Panc1 (cell line): ENCODE measurements around the gene IL19.

ENCODE experiments used
- POLR2AphosphoS5 ChIP-seq: IDR thresholded peaks from 2 replicates; pipeline ENCODE4 v1.6.1; 2012; ENCODE audit warnings: mild to moderate bottlenecking, low read depth, low read length, moderate library complexity
- TF ChIP-seq, protein P1 (sequence below): fragments of 450-650 bp; IDR thresholded peaks from 2 replicates; pipeline ENCODE4 v1.5.1; 2017; ENCODE audit warnings: mild to moderate bottlenecking
- TF ChIP-seq, protein P2 (sequence below), 2 experiments: IDR thresholded peaks; 2 replicates each; pipeline ENCODE4 v1.6.1; 2011 to 2012; ENCODE audit warnings: low read depth in 2 of 2, control low read depth in 1 of 2, low read length in 1 of 2, mild to moderate bottlenecking in 1 of 2, moderate library complexity in 1 of 2; ENCODE audit not compliant: insufficient read depth in 1 of 2

DNA sequence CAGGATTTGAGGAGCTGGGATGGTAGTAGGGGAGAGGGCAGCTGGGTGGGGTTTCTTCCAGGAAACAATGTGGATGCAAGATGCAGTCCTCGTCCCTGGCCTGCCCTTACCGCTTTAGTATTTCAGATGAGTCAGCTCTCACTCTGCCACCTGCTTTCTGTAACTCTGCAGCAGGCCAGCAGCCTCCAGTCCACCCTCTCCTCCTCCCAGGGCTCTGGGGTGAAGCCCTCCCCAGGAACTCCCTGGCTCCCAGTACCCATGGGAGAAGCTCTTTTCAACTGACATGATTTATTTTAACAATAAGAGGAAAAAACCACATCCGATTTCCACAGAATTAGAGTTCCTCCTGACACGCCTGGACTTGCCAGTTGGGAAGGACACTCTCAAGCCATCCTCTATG lies 55.8 kb downstream of the IL19 start:
- TF ChIP-seq, protein P1, sequence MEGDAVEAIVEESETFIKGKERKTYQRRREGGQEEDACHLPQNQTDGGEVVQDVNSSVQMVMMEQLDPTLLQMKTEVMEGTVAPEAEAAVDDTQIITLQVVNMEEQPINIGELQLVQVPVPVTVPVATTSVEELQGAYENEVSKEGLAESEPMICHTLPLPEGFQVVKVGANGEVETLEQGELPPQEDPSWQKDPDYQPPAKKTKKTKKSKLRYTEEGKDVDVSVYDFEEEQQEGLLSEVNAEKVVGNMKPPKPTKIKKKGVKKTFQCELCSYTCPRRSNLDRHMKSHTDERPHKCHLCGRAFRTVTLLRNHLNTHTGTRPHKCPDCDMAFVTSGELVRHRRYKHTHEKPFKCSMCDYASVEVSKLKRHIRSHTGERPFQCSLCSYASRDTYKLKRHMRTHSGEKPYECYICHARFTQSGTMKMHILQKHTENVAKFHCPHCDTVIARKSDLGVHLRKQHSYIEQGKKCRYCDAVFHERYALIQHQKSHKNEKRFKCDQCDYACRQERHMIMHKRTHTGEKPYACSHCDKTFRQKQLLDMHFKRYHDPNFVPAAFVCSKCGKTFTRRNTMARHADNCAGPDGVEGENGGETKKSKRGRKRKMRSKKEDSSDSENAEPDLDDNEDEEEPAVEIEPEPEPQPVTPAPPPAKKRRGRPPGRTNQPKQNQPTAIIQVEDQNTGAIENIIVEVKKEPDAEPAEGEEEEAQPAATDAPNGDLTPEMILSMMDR, result no peak
- no peak for TF ChIP-seq POLR2AphosphoS5
- TF ChIP-seq, protein P2, sequence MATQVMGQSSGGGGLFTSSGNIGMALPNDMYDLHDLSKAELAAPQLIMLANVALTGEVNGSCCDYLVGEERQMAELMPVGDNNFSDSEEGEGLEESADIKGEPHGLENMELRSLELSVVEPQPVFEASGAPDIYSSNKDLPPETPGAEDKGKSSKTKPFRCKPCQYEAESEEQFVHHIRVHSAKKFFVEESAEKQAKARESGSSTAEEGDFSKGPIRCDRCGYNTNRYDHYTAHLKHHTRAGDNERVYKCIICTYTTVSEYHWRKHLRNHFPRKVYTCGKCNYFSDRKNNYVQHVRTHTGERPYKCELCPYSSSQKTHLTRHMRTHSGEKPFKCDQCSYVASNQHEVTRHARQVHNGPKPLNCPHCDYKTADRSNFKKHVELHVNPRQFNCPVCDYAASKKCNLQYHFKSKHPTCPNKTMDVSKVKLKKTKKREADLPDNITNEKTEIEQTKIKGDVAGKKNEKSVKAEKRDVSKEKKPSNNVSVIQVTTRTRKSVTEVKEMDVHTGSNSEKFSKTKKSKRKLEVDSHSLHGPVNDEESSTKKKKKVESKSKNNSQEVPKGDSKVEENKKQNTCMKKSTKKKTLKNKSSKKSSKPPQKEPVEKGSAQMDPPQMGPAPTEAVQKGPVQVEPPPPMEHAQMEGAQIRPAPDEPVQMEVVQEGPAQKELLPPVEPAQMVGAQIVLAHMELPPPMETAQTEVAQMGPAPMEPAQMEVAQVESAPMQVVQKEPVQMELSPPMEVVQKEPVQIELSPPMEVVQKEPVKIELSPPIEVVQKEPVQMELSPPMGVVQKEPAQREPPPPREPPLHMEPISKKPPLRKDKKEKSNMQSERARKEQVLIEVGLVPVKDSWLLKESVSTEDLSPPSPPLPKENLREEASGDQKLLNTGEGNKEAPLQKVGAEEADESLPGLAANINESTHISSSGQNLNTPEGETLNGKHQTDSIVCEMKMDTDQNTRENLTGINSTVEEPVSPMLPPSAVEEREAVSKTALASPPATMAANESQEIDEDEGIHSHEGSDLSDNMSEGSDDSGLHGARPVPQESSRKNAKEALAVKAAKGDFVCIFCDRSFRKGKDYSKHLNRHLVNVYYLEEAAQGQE (IDR thresholded peaks at IDR 0.05; ENCODE audit: insufficient read depth in 1 of 2, low read depth in 2 of 2, low read length in 1 of 2), result no peak
